ENCODE measurements around the gene ACOX3.

Gene ACOX3

DNA sequence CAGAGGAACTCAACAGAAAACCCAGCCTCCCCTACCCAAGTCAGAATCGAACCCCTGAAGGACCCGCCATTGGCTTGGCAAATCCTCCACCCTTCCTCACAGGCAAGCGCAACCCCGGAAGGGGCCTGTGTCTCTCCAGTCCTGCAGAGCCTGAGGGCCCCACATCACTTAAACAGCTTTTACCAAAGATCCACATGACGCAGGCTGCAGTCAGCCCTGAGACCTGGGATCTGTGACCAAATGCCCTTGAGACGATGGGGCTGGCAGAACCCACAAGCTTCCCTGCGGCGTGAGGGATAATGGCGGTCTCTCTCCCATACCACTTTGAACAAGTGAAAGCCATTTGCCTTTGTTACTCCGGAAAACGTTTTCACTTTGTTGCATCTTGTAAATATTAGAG lies 54.9 kb downstream of the ACOX3 start:
- no peak for DNase-seq

DNA sequence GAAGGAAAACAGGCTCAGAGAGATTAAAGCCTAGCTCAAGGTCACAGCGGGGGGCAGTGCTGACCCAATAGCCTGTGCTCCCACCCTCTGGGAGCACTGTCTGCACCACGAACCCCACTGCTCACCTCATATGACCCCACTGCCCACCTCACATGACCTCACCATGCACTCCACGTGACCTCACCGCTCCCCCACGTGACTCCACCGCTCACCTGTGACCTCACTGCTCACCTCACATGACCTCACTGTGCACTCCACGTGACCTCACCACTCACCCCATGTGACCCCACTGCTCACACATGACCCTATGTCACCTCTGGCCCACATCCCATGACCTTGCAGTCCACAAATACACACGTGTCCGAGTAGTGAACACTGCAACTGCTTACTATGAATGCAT lies 55.4 kb downstream of the ACOX3 start:
- DNase-seq, result no peak

DNA sequence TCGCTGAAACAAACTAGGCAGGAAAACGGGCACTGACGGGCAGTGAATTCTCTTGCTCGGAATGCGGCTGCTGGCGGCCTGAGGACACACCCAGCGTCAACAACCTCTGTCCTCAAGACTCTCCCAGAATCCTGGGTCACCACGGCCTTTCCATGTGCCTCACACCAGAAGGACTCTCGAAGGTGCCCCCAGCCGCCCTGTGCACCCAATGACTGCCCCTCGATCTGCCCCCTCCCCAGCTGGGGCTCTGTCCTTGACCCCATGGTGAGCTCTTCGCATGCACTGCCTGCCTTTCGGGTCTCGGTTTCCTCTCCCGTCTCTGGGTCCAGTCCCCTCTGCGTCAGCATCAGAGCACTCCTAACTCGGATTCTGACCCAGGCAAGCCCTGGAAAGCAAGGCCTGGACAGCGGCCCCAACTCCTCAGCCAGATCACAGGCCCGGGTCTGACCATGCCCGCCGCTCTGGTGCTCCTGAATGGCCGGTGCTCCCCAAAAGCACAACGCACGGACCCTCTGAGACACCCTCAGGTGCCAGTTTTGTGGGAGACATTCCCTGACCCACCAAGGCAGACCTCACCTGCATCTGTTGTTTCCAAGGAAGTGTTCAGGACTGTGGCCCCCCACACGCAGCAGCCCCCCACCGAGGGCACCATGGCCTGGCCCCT lies 56.0 kb downstream of the ACOX3 start:
- no peak for DNase-seq

DNA sequence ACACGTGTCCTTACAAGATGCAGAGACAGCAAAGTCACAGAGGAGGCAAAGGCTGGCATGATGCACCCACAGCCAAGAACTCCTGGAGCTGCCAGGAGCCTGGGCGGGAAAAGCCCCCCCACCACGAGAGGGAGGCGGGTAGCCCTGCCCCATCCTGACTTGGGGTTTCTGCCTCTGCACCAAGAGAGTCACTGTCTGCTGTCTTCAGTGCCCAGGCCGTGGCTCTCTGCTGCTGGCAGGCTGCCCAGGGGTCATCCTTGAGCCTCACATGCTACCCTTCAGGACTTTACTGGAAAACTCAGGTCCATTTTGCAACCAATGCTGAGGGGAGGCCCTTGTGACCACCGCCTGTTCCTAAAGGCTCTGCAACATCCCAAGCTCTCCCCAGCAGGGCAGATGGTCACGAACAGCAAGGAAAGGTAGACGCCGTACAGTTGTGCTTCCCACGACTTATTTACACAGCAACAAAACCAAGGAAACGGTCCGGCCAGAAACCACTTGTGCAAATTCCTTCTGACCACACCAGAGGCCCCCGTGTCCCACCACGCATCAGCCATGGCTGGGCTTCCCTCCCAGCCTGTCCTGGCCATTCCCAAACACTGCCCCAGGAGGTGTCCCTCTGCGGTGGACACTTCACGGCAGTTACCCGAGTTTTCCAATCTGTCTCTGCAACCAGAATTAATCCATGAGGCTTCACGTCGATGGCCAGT lies 56.9 kb downstream of the ACOX3 start:
- no peak for DNase-seq

DNA sequence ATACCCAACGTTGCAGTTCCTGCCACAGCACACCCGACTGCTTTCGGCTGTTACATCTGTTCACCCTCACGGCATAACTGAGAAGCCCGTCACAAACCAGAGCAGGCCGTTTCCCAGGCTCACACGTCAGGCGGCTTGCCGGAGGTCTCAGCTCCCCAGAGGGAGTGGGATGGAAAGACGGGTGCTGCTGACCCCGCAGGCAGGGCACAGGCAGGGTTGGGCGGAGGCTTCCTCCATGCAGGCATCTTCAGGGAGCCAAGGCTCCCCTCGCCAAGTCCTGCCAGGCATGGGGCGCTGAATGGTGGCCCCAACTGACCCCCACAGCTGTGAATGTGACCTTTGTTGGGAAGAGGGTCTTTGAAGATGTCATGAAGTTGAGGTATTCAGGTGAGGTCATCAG lies 57.5 kb downstream of the ACOX3 start:
- DNase-seq, result no peak

DNA sequence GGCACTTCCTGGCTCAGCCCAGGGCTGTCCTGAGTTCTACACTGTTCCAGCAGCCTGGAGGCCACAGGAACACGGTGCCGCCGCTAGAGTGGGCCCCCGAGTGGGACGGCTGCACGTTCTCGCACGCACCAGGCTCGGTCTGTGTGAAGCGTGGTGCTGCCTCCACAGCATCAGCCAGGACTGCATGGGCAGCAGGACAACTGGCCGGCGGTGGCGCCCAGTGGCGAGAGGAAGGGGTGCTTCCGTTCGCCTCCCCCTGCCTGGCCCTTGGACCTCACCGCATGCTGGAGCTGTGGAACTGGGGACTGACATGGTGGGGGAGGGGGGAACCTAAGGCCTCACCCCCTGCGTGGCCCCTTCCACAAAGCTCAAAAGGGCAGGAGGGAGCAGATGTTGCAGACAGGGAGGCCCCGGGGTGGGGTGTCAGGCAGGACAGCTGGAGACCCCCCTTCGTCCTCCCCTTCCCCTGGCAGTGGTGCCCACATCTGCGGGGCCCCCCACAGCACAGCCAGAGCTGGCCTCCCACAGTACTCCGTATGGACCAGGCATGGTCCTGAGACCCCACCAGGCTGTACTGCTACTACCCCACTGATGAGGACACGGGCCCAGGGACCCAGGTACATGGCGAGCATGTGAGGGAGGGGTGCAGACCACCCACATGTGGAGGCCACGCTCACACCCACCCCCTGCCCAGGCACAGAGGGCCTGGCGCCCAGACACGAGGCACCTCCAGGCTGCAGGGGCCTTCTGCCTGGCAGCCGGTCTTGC lies 58.5 kb downstream of the ACOX3 start:
- DNase-seq, result no peak

DNA sequence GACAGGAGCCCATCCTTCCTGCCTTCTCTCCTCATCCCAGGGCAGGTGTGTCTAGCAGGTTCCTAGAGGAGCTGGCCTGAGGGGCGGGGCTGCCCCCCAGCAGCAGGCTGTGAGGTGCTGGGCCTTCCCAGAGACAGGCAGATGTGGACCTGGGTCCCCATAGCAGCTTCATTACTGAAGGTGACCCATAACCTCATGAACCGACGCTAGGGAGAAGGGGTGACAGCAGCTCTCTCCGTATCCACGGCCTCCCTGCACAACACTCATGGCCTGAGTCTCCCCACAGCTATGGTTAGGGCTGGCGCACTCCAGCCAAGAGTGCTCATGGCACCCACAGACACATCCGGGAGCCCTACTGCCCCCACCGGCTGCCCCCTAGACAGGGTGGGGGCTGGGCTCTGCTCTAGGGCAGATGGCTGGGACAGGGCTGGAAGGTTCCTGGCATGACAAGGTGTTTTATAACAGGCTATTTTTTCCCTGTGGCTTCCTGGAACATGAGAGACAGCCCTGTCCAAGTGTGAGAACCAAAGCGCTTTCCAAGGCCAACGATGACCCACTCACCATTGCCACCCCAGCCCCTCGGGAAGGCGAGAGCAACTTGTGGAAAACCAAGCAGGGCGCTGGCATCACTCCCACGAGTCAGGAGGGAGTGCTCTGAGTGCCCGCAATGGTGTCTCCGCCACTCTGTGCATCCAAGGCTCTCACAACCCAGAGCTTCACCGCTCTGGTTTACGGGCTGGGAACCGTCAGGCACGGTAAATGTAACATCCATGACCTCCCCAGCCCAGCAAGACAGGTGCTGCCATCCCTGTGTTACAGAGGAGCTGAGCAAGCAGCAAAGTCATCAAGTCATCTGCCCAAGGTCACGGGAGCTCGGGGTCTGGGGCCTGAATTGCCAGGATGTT lies 59.8 kb downstream of the ACOX3 start:
- DNase-seq, result no peak

DNA sequence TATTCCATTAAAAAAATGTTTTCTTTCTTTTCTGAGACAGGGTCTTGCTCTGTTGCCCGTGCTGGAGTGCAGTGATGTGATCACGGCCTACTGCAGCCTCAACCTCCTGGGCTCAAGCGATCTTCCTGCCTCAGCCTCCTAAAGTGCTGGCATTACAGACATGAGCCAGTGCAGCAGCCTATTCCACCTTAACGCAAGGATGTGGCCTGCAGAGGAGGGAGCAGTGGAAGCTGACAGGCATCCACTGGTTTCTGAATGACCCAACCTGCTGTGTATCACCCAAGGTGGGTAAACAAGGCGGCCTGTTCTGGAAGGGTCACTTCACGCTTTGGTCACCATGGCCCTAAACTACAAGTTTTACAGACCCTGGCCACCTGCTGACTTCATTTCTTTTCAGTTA lies 60.8 kb downstream of the ACOX3 start:
- DNase-seq, result no peak

DNA sequence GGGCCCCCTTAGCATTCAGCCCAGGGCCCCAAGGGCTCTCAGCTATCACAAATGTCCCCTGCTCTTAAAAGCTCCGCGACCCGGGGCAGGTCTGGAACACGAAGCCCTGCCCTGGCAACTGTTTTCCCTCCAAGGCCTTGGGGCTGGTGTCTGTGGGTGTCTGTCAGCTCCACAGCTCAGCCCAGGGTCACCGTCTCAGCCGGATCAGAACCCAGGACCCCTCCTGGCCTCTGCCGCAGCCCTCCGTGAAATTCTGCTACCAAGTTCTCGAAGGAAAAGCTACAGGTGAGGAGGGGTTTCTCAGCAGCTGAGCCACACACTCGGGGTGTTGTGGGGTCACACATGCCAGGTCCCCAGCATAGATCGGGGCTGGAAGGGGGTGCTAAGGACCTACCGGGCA lies 61.2 kb downstream of the ACOX3 start:
- no peak for DNase-seq

DNA sequence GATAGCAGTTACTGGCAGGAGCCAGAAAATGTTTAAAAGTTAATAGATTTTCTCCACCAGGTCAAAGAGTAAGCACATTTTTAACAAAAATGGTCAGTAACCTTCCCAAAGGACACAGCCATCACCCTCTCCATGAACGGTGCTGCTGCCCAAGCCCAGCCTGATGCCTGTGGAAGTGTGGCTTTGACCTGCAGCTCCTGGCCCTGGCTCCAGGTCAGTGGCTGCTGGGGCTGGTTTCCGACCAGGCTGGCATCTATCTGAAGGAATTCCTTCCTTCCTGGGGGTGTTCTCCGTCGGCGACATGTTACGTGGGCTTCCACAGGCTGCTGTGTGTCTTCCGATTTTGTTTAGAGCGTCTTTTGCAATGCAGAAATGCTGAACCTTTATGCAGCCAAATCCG lies 61.7 kb downstream of the ACOX3 start:
- DNase-seq, result no peak

DNA sequence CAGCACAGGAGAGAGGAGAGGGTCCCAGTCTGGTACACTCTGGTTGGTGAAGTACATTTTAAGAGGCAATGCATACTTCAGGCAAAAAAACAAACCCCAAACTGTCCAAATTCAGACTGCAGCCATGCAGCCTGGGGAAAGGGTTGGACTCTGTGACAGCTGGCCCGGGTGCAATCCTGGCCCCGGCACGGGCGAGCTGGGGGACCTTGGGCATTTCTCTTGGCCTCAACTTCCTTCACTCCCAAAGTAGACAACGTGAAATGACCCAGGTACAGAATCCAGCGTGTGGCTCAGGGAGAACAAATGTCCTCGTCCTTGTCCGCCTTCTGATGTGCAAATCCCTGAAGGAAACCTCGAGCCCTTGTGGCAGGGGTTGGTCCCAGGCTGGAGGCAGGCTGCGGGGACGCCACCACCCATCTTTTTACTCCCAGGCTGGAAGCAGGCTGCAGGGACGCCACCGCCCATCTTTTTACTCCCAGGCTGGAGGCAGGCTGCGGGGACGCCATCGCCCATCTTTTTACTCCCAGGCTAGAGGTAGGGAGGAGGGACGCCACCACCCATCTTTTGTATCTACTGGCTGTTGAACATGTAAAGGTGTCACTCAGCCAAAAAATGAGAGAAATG lies 62.3 kb downstream of the ACOX3 start:
- DNase-seq, result no peak

DNA sequence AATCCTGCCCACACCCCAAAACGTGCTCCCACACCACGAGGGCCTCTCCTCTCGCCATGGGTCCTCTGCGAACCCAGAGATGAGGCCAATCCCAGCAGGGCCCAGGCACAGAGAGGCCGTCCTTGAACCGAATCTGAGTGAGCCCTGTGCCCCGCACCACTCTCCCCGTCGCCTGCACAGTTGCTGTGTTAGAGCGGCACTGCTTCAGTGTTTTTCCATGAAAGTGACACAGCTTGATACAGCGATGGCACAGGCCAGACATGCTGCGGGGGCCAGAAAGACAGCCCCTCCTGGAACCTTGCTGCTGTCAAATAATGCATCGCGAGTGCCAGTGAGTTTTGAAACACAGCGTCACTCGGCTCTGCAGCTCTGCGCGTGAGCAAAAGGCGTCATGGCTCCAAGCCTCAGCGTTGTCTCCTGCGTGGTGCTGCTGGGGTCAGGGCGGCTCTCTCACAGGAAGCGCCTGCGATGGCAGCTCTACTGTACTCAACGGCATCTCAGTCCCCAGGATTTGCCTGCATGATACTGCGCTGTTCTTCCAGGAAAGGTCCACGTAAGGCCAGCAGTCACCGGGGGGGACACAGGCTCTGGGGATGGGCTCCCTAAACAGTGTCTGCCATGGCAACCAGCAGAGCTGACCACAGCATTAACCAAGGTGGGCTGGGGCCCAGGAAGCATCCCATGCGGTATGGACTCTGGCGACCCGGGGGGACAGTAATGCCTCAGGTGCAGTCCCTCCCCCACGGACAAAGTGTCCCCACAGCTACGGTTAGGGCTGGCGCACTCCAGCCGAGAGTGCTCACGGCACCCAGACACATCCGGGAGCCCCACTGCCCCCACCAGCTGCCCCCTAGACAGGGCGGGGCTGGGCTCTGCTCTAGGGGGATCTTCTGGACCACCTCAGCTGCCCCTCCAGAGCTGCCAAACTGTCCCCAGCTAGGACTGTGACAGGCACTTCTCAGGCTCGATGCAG lies 63.1 kb downstream of the ACOX3 start:
- no peak for DNase-seq

DNA sequence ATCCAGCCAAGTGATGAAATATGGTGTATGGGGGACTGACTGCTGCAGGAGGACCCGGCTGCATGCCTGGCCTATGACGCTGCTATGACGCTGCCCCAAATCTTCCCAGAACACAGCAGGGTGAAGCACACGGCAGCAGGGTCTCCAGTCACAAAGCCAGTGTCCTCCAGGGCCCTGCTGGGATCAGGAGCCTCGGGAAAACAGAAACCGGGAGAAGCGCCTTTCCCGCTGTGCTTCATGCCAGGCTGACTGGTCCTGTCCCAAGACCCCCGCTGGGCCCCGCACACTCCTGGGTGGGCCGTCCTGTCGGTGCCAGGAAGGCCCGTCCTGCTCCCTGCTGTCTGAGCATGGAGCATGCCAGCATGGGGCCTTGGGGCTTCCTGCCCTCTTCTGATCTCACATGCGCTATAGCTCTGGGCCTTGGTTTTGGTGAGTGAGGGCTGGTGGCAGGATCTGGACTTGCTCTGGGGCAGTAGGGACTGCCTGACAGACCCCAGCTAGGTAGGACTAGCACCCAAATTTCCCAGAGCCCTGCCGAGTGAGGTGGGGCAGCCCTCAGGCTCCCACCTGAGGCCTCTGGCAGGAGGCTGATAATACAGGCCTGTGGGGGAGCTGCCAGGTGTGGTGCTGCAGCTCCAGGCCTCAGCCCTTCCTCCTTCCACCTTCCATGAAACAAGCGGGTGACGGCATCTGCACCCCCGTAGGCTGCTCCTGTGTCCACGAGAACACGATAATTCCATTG lies 64.0 kb downstream of the ACOX3 start:
- DNase-seq, result no peak

DNA sequence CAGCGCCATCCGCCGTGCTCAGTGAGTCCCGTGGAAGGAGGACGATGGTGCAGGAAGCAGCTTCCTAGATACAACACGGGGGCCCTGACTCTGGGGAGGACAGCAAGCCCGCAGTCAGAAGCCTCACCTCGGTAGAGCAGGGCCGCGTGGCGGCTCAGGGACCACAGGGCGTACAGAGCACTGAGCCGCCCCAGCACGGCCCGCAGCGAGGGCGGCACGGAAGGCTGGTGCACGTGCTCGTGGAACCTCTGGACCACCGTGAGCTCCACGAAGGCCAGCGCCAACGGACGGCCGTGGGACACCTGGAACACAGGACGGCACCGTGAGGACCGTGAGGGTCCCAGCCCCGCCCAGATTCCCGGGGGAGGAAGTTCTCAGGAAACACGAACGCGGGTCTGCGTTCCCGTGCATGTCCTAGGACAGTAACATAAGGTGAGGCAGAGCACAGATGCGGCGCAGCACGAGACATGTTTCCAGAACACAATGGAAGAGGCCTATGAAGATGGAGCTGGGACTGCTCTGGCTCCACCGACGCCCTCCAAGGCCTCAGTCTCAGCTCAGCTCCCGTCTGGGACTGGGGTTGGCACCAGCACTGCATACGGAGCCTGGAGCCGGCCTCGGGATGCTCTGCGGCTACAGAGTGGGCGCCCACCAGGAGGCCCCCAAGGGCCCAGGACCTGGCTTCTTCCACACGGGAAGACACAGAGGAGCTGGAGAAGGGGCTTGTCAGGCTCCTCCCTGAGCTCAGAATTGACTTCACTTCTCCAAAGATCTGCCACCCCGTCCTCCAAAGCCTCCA lies 65.5 kb downstream of the ACOX3 start:
- no peak for DNase-seq

DNA sequence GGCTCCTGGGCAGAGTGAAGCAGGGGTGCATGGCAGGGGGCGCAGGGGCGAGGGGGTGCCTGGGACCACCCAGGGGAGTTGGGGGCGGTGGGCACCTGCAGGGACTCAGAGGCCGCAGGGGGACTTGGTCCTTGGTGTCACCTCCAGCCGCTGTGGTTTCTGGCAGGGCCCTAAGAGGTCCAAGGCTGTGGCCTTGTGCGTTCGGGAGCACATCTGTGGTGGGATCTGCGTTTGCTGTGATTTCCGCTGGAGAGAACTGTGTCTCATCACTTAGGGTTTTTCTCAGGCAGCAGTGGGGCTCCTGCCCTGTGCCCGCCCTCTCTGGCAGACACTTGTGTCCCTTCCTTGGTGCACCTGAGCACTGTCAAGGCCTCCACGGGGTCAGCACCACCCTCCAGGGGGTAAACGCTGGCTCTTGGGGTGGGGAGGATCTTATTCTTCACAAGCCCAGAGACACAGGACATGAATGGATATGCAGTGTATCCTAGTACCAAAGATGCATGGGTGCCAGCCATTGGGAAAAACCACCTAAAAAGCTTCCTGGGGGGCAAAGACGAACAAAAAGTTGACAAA lies 66.5 kb downstream of the ACOX3 start:
- no peak for DNase-seq

DNA sequence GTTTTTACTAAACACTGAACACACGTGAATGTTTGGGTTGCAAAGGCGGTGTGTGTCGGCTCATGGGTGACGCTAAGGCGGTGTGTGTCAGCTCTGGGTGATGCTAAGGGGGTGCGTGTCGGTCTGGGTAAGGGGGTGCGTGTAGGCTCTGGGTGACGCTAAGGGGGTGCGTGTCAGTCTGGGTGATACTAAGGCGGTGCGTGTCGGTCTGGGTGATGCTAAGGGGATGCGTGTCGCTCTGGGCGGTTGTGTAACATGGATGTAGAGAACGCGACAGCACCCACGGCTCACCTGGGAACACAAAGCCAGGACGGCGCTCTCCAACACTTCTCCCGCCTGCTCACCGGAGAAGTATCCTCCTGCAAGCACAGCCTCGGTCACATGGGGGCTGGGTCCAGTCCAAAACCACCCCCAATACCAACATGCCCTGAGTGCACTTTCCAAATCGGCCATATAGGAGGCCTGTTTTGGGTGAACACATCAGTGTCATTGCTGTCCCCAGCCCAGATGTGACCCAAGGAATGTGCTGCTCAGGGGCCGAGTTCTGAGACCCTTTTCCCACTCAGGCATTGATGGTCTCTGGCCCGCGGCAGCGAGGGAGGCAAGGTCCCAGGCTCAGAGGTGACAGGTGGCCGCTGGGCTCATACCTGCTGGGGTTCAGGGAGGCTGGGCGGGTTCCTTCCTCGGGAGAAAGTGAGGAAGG lies 67.1 kb downstream of the ACOX3 start:
- no peak for DNase-seq

DNA sequence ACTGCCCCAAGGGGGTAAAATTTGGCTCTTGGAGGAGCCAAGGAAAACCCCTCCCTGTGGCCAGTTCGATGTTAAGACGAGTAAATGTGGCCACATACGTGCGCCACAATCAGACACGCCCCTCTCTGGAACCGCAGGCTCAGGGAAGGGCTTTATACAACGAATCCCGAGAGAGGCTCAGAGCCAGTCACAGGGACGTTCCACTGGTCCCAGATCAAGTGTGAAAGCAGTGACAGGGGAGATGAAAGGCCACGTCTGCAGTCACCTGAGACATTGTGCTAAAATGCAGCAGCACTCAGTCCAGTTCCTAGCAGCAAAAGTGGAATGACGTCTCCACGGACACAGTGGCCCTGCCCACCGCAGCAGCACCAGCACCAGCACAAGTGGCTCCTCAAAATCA lies 68.0 kb downstream of the ACOX3 start:
- DNase-seq, result no peak

DNA sequence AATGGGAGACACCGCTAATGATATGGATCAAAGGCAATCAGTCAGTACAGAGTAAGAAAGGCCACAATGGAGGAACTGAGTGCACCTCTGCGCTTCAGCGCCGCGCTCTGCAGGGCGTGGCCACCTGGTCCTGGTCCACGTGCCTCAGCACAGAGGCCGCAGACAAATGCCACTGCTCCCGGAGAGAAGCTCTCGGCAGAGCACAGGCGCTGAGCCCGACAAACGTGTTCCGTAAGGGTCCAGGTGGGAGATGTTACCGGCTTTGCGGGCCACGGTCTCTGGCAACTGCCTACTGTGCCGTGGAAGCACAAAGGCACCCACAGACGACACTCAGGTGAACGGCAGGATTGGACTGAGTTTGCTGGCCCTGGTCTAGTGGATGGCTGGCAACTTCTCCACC lies 68.9 kb downstream of the ACOX3 start:
- DNase-seq, result no peak
